Activated CD4-positive, alpha-beta T cell treated with anti-CD3 and anti-CD28 coated beads, Interleukin-2, amount 50 U/mL, for 4 hours (primary cell): ENCODE measurements around the gene MTF1.

ENCODE experiments used
- DNase-seq, 2 experiments: peaks; one replicate each; pipeline ENCODE4 v3.0.0-alpha.2; 2020

MTF1 gene

GRCh38 chr1:37825506-37825905 is 33.9 kb downstream of the MTF1 start:
- no peak for DNase-seq

GRCh38 chr1:37824001-37824400 is 35.4 kb downstream of the MTF1 start:
- no peak for DNase-seq

GRCh38 chr1:37822906-37823815 is 36.2 kb downstream of the MTF1 start:
- no peak for DNase-seq

GRCh38 chr1:37821481-37821880 is 37.9 kb downstream of the MTF1 start:
- DNase-seq, result no peak

- no peak for DNase-seq
Measured at GRCh38 chr1:37817481-37817880, 41.9 kb downstream of the MTF1 start.

GRCh38 chr1:37814252-37814651 is 45.1 kb downstream of the MTF1 start:
- DNase-seq, result no peak

- no peak for DNase-seq
Measured at GRCh38 chr1:37813529-37814145, 45.8 kb downstream of the MTF1 start.

- peak; percentile 47 to 49 for DNase-seq
Measured at GRCh38 chr1:37811027-37811655, 48.3 kb downstream of the MTF1 start.

- DNase-seq, result no peak
Measured at GRCh38 chr1:37809942-37810341, 49.5 kb downstream of the MTF1 start.

GRCh38 chr1:37808369-37809319 is 50.7 kb downstream of the MTF1 start:
- DNase-seq, result no peak

- peak; percentile 89 to 90 for DNase-seq
Measured at GRCh38 chr1:37807555-37808368, 51.6 kb downstream of the MTF1 start, which contains the start of the genes C1orf122 and YRDC. C1orf122 (plus strand) TSS chr1:37807790; CDS start chr1:37808405, 615 bp downstream. YRDC (minus strand) TSS chr1:37808208; CDS start chr1:37808180, 28 bp downstream.

- DNase-seq, result no peak
Measured at GRCh38 chr1:37807220-37807554, 52.2 kb downstream of the MTF1 start.

- DNase-seq, result no peak
Measured at GRCh38 chr1:37802439-37802838, 57.0 kb downstream of the MTF1 start.

- DNase-seq, result no peak
Measured at GRCh38 chr1:37797750-37798345, 61.5 kb downstream of the MTF1 start.

GRCh38 chr1:37795340-37796125 is 63.9 kb downstream of the MTF1 start:
- DNase-seq, result no peak

GRCh38 chr1:37794372-37795339 is 64.7 kb downstream of the MTF1 start:
- no peak for DNase-seq

- DNase-seq, result no peak
Measured at GRCh38 chr1:37793773-37794371, 65.5 kb downstream of the MTF1 start, which contains the start of gene MANEAL. MANEAL (plus strand) TSS chr1:37793847; CDS start chr1:37794183, 336 bp downstream.

- DNase-seq, result no peak
Measured at GRCh38 chr1:37792943-37793686, 66.3 kb downstream of the MTF1 start.
